ENCODE data around the gene EHD4.

GRCh38 chr15:41914411-41914810, 57.9 kb downstream of the EHD4 start:
- TF ChIP-seq CTCF (IDR thresholded peaks at IDR 0.05) (no peak), POLR2AphosphoS5 (IDR thresholded peaks at IDR 0.05) (no peak)
